HG02759 (cell line): ENCODE data around the gene CHRNB1.

Experiments used
- ATAC-seq: cut with Tn5 transposase; IDR thresholded peaks from one replicate; pipeline ENCODE4 v1.9.1; 2021; ENCODE audit warnings: mild to moderate bottlenecking, moderate library complexity; ENCODE audit not compliant: unreplicated experiment

The CHRNB1 gene

GRCh38 chr17:7414837-7415236 lies 30.0 kb upstream of the CHRNB1 start:
- ATAC-seq, result no peak

GRCh38 chr17:7415784-7416183 lies 29.1 kb upstream of the CHRNB1 start:
- no peak for ATAC-seq

- ATAC-seq, result no peak
Measured at GRCh38 chr17:7416323-7416722, 28.5 kb upstream of the CHRNB1 start.

GRCh38 chr17:7417056-7417655 lies 27.7 kb upstream of the CHRNB1 start:
- no peak for ATAC-seq

GRCh38 chr17:7418472-7419152 lies 26.2 kb upstream of the CHRNB1 start:
- no peak for ATAC-seq

GRCh38 chr17:7419819-7420610 lies 24.8 kb upstream of the CHRNB1 start, which contains the start of gene SPEM1:
SPEM1 (plus strand) TSS chr17:7420324; CDS start chr17:7420385, 61 bp downstream.
- ATAC-seq, result no peak

GRCh38 chr17:7421186-7421585 lies 23.7 kb upstream of the CHRNB1 start:
- no peak for ATAC-seq

- no peak for ATAC-seq
Measured at GRCh38 chr17:7423679-7424078, 21.2 kb upstream of the CHRNB1 start.

GRCh38 chr17:7425316-7425715 lies 19.5 kb upstream of the CHRNB1 start, which contains the start of gene SPEM2:
SPEM2 (plus strand) TSS chr17:7425616; CDS start chr17:7425689, 73 bp downstream.
- ATAC-seq, result no peak

GRCh38 chr17:7425756-7426155 lies 19.1 kb upstream of the CHRNB1 start:
- ATAC-seq, result no peak

- ATAC-seq, result no peak
Measured at GRCh38 chr17:7426203-7426863, 18.5 kb upstream of the CHRNB1 start.

GRCh38 chr17:7426896-7427489 lies 17.9 kb upstream of the CHRNB1 start:
- no peak for ATAC-seq

GRCh38 chr17:7427549-7427948 lies 17.3 kb upstream of the CHRNB1 start:
- ATAC-seq, result no peak

- no peak for ATAC-seq
Measured at GRCh38 chr17:7428557-7428956, 16.3 kb upstream of the CHRNB1 start, which contains the start of gene SPEM3. SPEM3 (plus strand) TSS chr17:7428857; CDS start chr17:7428903, 46 bp downstream.

- no peak for ATAC-seq
Measured at GRCh38 chr17:7429722-7430121, 15.1 kb upstream of the CHRNB1 start.

GRCh38 chr17:7431231-7431630 lies 13.6 kb upstream of the CHRNB1 start:
- no peak for ATAC-seq

GRCh38 chr17:7432296-7432695 lies 12.6 kb upstream of the CHRNB1 start:
- ATAC-seq, result no peak

GRCh38 chr17:7435676-7436555 lies 8.9 kb upstream of the CHRNB1 start:
- peak; percentile 22 for ATAC-seq

GRCh38 chr17:7436556-7437368 lies 8.1 kb upstream of the CHRNB1 start:
- ATAC-seq, result peak; percentile 43
